HCT116 (cell line): ENCODE results near the gene NUDT14. TPM values are rescaled to one million over a fixed set of nuclear protein-coding genes. Genes with fewer than 3 reads are reported as not detected.

ENCODE experiments used
- ATAC-seq: fragments of 200-7000 bp; cut with Tn5 transposase; 2 replicates; pipeline ENCODE4 v1.9.1; 2020; ENCODE audit warnings: mild to moderate bottlenecking, moderate library complexity
- BruUV-seq: library from RNA; stranded (reverse); fragments of 400-500 nt; replicated peaks from 2 replicates; lab custom pipeline; 2021; lab: Mats Ljungman, UMichigan
- CTCF ChIA-PET: fragments of 300-600 bp; sonication (Branson Sonifier 250); formaldehyde crosslinking; loops from one replicate; lab custom pipeline; 2021; ENCODE audit warnings: antibody characterized with exemption; lab: Charles Lee
- POLR2A ChIA-PET: fragments of 300-600, 350-600 bp; sonication (Branson Sonifier 250); formaldehyde crosslinking; loops from one replicate; lab custom pipeline; 2021; ENCODE audit warnings: antibody characterized with exemption; lab: Charles Lee
- RAD21 ChIA-PET, 2 experiments: fragments of 300-600 bp; sonication (Branson Sonifier 250); formaldehyde crosslinking; loops; one replicate each; lab custom pipeline; 2023; ENCODE audit warnings: low total read pairs in 2 of 2; ENCODE audit not compliant: uncharacterized antibody in 2 of 2, unreplicated experiment in 2 of 2, low non-redundant PET in 1 of 2; lab: Charles Lee
- DNase-seq: peaks from one replicate; pipeline ENCODE4 v3.0.0-alpha.2; 2010; ENCODE audit warnings: low read depth, low spot score
- H2AFZ ChIP-seq: fragments of 200-600 bp; shearing (Covaris generic), sonication (generic); 2 replicates; pipeline ENCODE4 v1.6.1; 2017; ENCODE audit warnings: low read depth, mixed run types, mixed read lengths, antibody characterized with exemption, low read length; ENCODE audit not compliant: poor library complexity, severe bottlenecking
- H3K27ac ChIP-seq: 2 replicates; pipeline ENCODE4 v1.5.1; 2012; ENCODE audit warnings: low read depth, low read length
- H3K27me3 ChIP-seq: fragments of 200-600 bp; sonication (generic); 2 replicates; pipeline ENCODE4 v1.6.1; 2016; ENCODE audit warnings: mixed run types, low read length, mixed read lengths; ENCODE audit not compliant: insufficient read depth
- H3K36me3 ChIP-seq, 2 experiments: fragments of 200-500 bp in 1 of 2; fragments of 200-600 bp in 1 of 2; sonication (Bioruptor generic) in 1 of 2; sonication (generic) in 1 of 2; 2 replicates each; pipeline versions ENCODE4 v1.5.1 to v1.6.1; 2014 to 2016; ENCODE audit warnings: low read length in 2 of 2, inconsistent platforms in 1 of 2, mixed read lengths in 1 of 2, mixed run types in 1 of 2; ENCODE audit not compliant: insufficient read depth in 2 of 2, control insufficient read depth in 1 of 2
- H3K4me1 ChIP-seq, 2 experiments: fragments of 200-600 bp in 1 of 2; sonication (generic) in 1 of 2; 2 replicates each; pipeline versions ENCODE4 v1.5.1 to v1.6.1; 2012 to 2017; ENCODE audit warnings: low read length in 2 of 2, inconsistent platforms in 1 of 2, mild to moderate bottlenecking in 1 of 2, mixed read lengths in 1 of 2, mixed run types in 1 of 2, moderate library complexity in 1 of 2; ENCODE audit not compliant: insufficient read depth in 2 of 2, control insufficient read depth in 1 of 2
- H3K4me2 ChIP-seq: fragments of 200-600 bp; sonication (generic); 2 replicates; pipeline ENCODE4 v1.6.1; 2017; ENCODE audit warnings: mixed run types, low read length, mixed read lengths
- H3K4me3 ChIP-seq, 2 experiments: fragments of 200-600 bp in 1 of 2; sonication (generic) in 1 of 2; replicated peaks in 1 of 2; 2 replicates each; pipeline ENCODE4 v1.5.1; 2011 to 2016; ENCODE audit warnings: low read length in 2 of 2, control low read depth in 1 of 2, low read depth in 1 of 2, mild to moderate bottlenecking in 1 of 2, mixed read lengths in 1 of 2, mixed run types in 1 of 2
- H3K79me2 ChIP-seq: fragments of 200-600 bp; sonication (generic); 2 replicates; pipeline ENCODE4 v1.6.1; 2017; ENCODE audit warnings: mild to moderate bottlenecking, mixed run types, low read length, moderate library complexity, mixed read lengths; ENCODE audit not compliant: insufficient read depth
- H3K9ac ChIP-seq: fragments of 200-600 bp; sonication (generic); 2 replicates; pipeline ENCODE4 v1.6.1; 2016; ENCODE audit warnings: low read length, mixed read lengths
- H3K9me2 ChIP-seq: fragments of 200-600 bp; sonication (generic), shearing (Covaris generic); 2 replicates; pipeline ENCODE4 v1.6.1; 2017; ENCODE audit warnings: mixed run types, mild to moderate bottlenecking, moderate library complexity; ENCODE audit not compliant: insufficient read depth
- H3K9me3 ChIP-seq, 2 experiments: fragments of 200-500 bp in 1 of 2; fragments of 200-600 bp in 1 of 2; sonication (Bioruptor generic) in 1 of 2; sonication (generic) in 1 of 2; 2 replicates each; pipeline ENCODE4 v1.6.1; 2014 to 2017; ENCODE audit warnings: low read length in 2 of 2, mixed read lengths in 2 of 2, inconsistent platforms in 1 of 2, low read depth in 1 of 2, mild to moderate bottlenecking in 1 of 2, mixed run types in 1 of 2, moderate library complexity in 1 of 2; ENCODE audit not compliant: control insufficient read depth in 1 of 2, insufficient read depth in 1 of 2
- H4K20me1 ChIP-seq: fragments of 200-600 bp; sonication (generic), shearing (Covaris generic); 2 replicates; pipeline ENCODE4 v1.6.1; 2017; ENCODE audit warnings: mixed run types, mild to moderate bottlenecking, moderate library complexity; ENCODE audit not compliant: insufficient read depth
- ATF3 ChIP-seq: IDR thresholded peaks from 2 replicates; pipeline ENCODE4 v1.6.1; 2012
- CBX3 ChIP-seq: IDR thresholded peaks from 2 replicates; pipeline ENCODE4 v1.6.1; 2012; ENCODE audit warnings: low read depth
- CEBPB ChIP-seq: IDR thresholded peaks from 2 replicates; pipeline ENCODE4 v1.6.1; 2012; ENCODE audit warnings: low read depth
- ELF1 ChIP-seq: IDR thresholded peaks from 2 replicates; pipeline ENCODE4 v1.6.1; 2012; ENCODE audit warnings: low read depth, borderline replicate concordance
- EZH2phosphoT487 ChIP-seq: fragments of 200-600 bp; IDR thresholded peaks from 2 replicates; pipeline ENCODE4 v1.6.1; 2018; ENCODE audit warnings: antibody characterized with exemption, borderline replicate concordance
- MAX ChIP-seq: IDR thresholded peaks from 2 replicates; pipeline ENCODE4 v1.6.1; 2012
- POLR2A ChIP-seq: IDR thresholded peaks from 2 replicates; pipeline ENCODE4 v1.7.0; 2011; ENCODE audit warnings: borderline replicate concordance; ENCODE audit not compliant: insufficient read depth, insufficient read length; ENCODE audit errors: extremely low read depth
- POLR2AphosphoS5 ChIP-seq: IDR thresholded peaks from 2 replicates; pipeline ENCODE4 v1.6.1; 2011; ENCODE audit warnings: mild to moderate bottlenecking, low read depth, low read length, moderate library complexity
- RAD21 ChIP-seq: IDR thresholded peaks from 2 replicates; pipeline ENCODE4 v1.6.1; 2012; ENCODE audit warnings: low read depth, mild to moderate bottlenecking
- SIN3A ChIP-seq: IDR thresholded peaks from 2 replicates; pipeline ENCODE4 v1.6.1; 2012; ENCODE audit warnings: low read depth
- SRF ChIP-seq: IDR thresholded peaks from 2 replicates; pipeline ENCODE4 v1.6.1; 2012; ENCODE audit warnings: low read depth
- YY1 ChIP-seq: IDR thresholded peaks from 2 replicates; pipeline ENCODE4 v1.6.1; 2011; ENCODE audit warnings: low read length, low read depth, moderate library complexity, mild to moderate bottlenecking; ENCODE audit not compliant: insufficient replicate concordance; ENCODE audit errors: extremely low read depth
- ZBTB33 ChIP-seq: IDR thresholded peaks from 2 replicates; pipeline ENCODE4 v1.6.1; 2011; ENCODE audit warnings: mild to moderate bottlenecking, low read length, moderate library complexity; ENCODE audit not compliant: insufficient replicate concordance; ENCODE audit errors: extremely low read depth
- ZFX ChIP-seq: fragments of 450-650 bp; IDR thresholded peaks from 2 replicates; pipeline ENCODE4 v1.6.1; 2017
- intact Hi-C: fragments of 100-400 bp; cut with micrococcal nuclease; formaldehyde crosslinking; loops from 2 replicates; pipeline ENCODE4 v1.10.0; 2022
- total RNA-seq: library from RNA; stranded (reverse); gene quantifications from one replicate; pipeline ENCODE4 v1.2.1, GENCODE V29; 2021; ENCODE audit not compliant: unreplicated experiment

Gene NUDT14
- total RNA-seq, 1 experiment from 2014 or later, result 56.1 TPM

- POLR2A ChIA-PET, result no interaction called here
- H3K27ac ChIP-seq, result no peak overlapping the region
- H3K36me3 ChIP-seq, result no peaks in the 10 kb centered on the region
- no peaks in the 10 kb centered on the region for H3K9me2 ChIP-seq
- intact Hi-C loops, result no loop called here
- RAD21 ChIA-PET, result no interaction called here
- H3K4me1 ChIP-seq, result peaks cover 11 to 18% of the 10 kb centered on the region in 2 experiments; a peak in 3 of 4 replicates
- no peaks in the 10 kb centered on the region for H4K20me1 ChIP-seq
- no peak overlapping the region for H2AFZ ChIP-seq
- ATAC-seq (no peak), DNase-seq (no peak)
- no peak overlapping the region for H3K4me3 ChIP-seq
- TF ChIP-seq ATF3, result no peak
- TF ChIP-seq ZBTB33, result no peak
- no peak for TF ChIP-seq MAX
- no peak for TF ChIP-seq SIN3A
- no peak for TF ChIP-seq POLR2AphosphoS5
- H3K9ac ChIP-seq, result no peak overlapping the region
- no peak overlapping the region for H3K4me2 ChIP-seq
- H3K27me3 ChIP-seq, result no peaks in the 10 kb centered on the region
- H3K9me3 ChIP-seq, result no peaks in the 10 kb centered on the region
- no TSS peak for BruUV-seq
- CTCF ChIA-PET, result no interaction called here
- no peaks in the 10 kb centered on the region for H3K79me2 ChIP-seq
Measured at GRCh38 chr14:105195522-105196264, 14.6 kb upstream of the NUDT14 start.

- Histone ChIP-seq H2AFZ (no peak overlapping the region), H3K4me2 (no peak overlapping the region), H3K27me3 (no peaks in the 10 kb centered on the region), H3K9me2 (no peaks in the 10 kb centered on the region), H3K79me2 (no peaks in the 10 kb centered on the region), H3K36me3 (no peaks in the 10 kb centered on the region)
- DNase-seq, result no peak
- TF ChIP-seq ELF1 (no peak), SIN3A (no peak), ATF3 (no peak), SRF (no peak), CBX3 (no peak), CEBPB (no peak), POLR2A (no peak), ZFX (no peak), RAD21 (no peak), EZH2phosphoT487 (no peak), YY1 (no peak)
- TF ChIP-seq, all 23 proteins: peak for 0
- intact Hi-C loops, result no loop called here
- no peaks in the 10 kb centered on the region for H4K20me1 ChIP-seq
- H3K4me3 ChIP-seq, result no peak overlapping the region
- peaks cover 11 to 18% of the 10 kb centered on the region in 2 experiments; a peak in 3 of 4 replicates for H3K4me1 ChIP-seq
- no peaks in the 10 kb centered on the region for H3K9me3 ChIP-seq
- H3K9ac ChIP-seq, result no peak overlapping the region
- ChIA-PET CTCF (no interaction called here), POLR2A (no interaction called here), RAD21 (no interaction called here)
- ATAC-seq, result no peak
- H3K27ac ChIP-seq, result no peak overlapping the region
- BruUV-seq, result no TSS peak
Measured at GRCh38 chr14:105195051-105195450, 13.9 kb upstream of the NUDT14 start.
